Measurements from ENCODE around the gene NDUFAF3.

DNA sequence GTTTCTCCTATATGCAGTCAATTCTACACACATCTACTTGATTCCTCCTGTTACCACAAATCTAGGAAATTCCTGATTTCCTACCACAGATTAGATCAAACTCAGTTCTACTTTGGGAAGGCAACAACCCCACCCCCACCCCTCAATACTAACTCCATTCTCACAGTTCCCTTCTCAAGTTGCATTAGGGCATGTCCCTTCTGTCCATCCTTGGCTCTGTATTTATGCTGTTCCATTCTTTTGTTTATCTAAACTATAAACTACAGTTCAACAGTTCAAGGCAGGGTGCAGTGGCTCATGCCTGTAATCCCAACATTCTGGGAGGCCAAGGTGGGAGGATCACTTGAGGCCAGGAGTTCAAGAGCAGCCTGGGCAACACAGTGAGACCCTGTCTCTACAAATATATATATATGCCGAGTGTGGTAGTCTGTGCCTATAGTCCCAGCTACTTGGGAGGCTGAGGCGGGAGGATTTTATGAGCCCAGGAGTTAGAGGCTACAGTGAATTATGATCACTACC lies 32.5 kb downstream of the NDUFAF3 start:
- TF ChIP-seq, protein P1, sequence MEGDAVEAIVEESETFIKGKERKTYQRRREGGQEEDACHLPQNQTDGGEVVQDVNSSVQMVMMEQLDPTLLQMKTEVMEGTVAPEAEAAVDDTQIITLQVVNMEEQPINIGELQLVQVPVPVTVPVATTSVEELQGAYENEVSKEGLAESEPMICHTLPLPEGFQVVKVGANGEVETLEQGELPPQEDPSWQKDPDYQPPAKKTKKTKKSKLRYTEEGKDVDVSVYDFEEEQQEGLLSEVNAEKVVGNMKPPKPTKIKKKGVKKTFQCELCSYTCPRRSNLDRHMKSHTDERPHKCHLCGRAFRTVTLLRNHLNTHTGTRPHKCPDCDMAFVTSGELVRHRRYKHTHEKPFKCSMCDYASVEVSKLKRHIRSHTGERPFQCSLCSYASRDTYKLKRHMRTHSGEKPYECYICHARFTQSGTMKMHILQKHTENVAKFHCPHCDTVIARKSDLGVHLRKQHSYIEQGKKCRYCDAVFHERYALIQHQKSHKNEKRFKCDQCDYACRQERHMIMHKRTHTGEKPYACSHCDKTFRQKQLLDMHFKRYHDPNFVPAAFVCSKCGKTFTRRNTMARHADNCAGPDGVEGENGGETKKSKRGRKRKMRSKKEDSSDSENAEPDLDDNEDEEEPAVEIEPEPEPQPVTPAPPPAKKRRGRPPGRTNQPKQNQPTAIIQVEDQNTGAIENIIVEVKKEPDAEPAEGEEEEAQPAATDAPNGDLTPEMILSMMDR (IDR thresholded peaks at IDR 0.05): no peak
- TF ChIP-seq EP300 (IDR thresholded peaks at IDR 0.05) (no peak), POLR2AphosphoS5 (IDR thresholded peaks at IDR 0.05) (no peak), POLR2A (IDR thresholded peaks at IDR 0.05; ENCODE audit: low read depth) (no peak)
